OCI-LY7 (cell line): ENCODE data around the gene ZNF681.

ENCODE experiments used
- EZH2phosphoT487 ChIP-seq: fragments of 200-600 bp; sonication (generic); IDR thresholded peaks from 2 replicates; pipeline ENCODE4 v1.6.1; 2018; ENCODE audit warnings: low read depth, borderline replicate concordance, mild to moderate bottlenecking, mixed run types, antibody characterized with exemption, low read length, moderate library complexity, mixed read lengths
- TF ChIP-seq, protein P1 (sequence below): fragments of 200-600 bp; sonication (generic); conservative IDR thresholded peaks from 2 replicates; pipeline ENCODE4 v1.5.1; 2014; ENCODE audit warnings: mild to moderate bottlenecking, antibody characterized with exemption, low read length, moderate library complexity, mixed read lengths

DNA sequence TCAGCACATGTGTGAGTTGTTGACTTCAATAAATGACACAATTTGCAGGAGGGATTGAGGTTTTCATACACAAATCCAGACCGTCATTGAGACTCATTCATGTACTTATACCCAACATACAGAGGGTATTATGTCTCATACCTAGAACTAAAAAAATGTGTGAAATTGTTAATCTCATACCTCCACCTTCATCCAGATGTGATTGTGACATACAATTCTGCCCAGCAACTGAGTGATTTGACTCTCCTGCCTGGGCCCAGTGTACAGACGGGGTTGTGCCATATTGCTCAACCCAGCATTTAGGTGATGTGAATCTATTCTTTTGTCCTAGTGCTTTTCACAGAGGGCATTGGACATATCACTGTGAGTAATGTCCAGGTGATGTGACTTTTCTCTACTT, 12.6 kb upstream of the ZNF681 start:
- TF ChIP-seq, protein P1, sequence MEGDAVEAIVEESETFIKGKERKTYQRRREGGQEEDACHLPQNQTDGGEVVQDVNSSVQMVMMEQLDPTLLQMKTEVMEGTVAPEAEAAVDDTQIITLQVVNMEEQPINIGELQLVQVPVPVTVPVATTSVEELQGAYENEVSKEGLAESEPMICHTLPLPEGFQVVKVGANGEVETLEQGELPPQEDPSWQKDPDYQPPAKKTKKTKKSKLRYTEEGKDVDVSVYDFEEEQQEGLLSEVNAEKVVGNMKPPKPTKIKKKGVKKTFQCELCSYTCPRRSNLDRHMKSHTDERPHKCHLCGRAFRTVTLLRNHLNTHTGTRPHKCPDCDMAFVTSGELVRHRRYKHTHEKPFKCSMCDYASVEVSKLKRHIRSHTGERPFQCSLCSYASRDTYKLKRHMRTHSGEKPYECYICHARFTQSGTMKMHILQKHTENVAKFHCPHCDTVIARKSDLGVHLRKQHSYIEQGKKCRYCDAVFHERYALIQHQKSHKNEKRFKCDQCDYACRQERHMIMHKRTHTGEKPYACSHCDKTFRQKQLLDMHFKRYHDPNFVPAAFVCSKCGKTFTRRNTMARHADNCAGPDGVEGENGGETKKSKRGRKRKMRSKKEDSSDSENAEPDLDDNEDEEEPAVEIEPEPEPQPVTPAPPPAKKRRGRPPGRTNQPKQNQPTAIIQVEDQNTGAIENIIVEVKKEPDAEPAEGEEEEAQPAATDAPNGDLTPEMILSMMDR, result no peak
- TF ChIP-seq EZH2phosphoT487, result no peak
